ENCODE data around the gene TMC7.

- TF ChIP-seq CTCF (tag by site-specific recombination; IDR thresholded peaks at IDR 0.05) (no peak), PRDM10 (tag by site-specific recombination; IDR thresholded peaks at IDR 0.05) (no peak), ZNF660 (tag by site-specific recombination; IDR thresholded peaks at IDR 0.05) (no peak), REST (tag by site-specific recombination; IDR thresholded peaks at IDR 0.05) (no peak), ZFP3 (tag by site-specific recombination; IDR thresholded peaks at IDR 0.05; ENCODE audit: low read depth) (no peak), IKZF3 (tag by site-specific recombination; IDR thresholded peaks at IDR 0.05) (no peak), ZBTB1 (tag by site-specific recombination; IDR thresholded peaks at IDR 0.05) (no peak), ZBTB6 (tag by site-specific recombination; IDR thresholded peaks at IDR 0.05) (no peak), SP7 (tag by site-specific recombination; IDR thresholded peaks at IDR 0.05) (no peak), ZBTB17 (tag by site-specific recombination; IDR thresholded peaks at IDR 0.05) (no peak), ZNF394 (tag by site-specific recombination; IDR thresholded peaks at IDR 0.05; ENCODE audit: borderline replicate concordance) (no peak), BCL11A (tag by site-specific recombination; IDR thresholded peaks at IDR 0.05; ENCODE audit: low read depth) (no peak)
These were observed 102.0 kb downstream of the TMC7 start for GRCh38 chr16:19085679-19086200.

All from HEK293 (cell line).